Fibroblast of lung (primary cell): Measurements from ENCODE around the gene PELI3. TPM values are rescaled to one million over a fixed set of nuclear protein-coding genes. Genes with fewer than 3 reads are reported as not detected.

Experiments
- DNase-seq, 2 donors: peaks; one replicate each; pipeline versions ENCODE4 v3.0.0 to v3.0.0-alpha.2; 2010; ENCODE audit warnings: low read depth in 2 of 2
- H2AFZ ChIP-seq: 2 replicates; pipeline ENCODE4 v1.5.1; 2012; ENCODE audit warnings: low read length, control low read depth, inconsistent platforms
- H3K27ac ChIP-seq: 2 replicates; pipeline ENCODE4 v1.5.1; 2011; ENCODE audit warnings: low read length, control low read depth; ENCODE audit not compliant: insufficient read depth
- H3K27me3 ChIP-seq: 2 replicates; pipeline ENCODE4 v1.5.1; 2011; ENCODE audit warnings: mild to moderate bottlenecking, low read length; ENCODE audit not compliant: control insufficient read depth, insufficient read depth
- H3K36me3 ChIP-seq: 2 replicates; pipeline ENCODE4 v1.5.1; 2011; ENCODE audit warnings: low read length; ENCODE audit not compliant: control insufficient read depth, insufficient read depth
- H3K4me1 ChIP-seq: 2 replicates; pipeline ENCODE4 v1.5.1; 2011; ENCODE audit warnings: low read length; ENCODE audit not compliant: control insufficient read depth, insufficient read depth; ENCODE audit errors: extremely low read depth
- H3K4me2 ChIP-seq: 2 replicates; pipeline ENCODE4 v1.5.1; 2011; ENCODE audit warnings: low read length, control low read depth; ENCODE audit not compliant: insufficient read depth; ENCODE audit errors: extremely low read depth
- H3K4me3 ChIP-seq, 4 experiments: fragments of 200-600 bp in 1 of 4; sonication (generic) in 1 of 4; replicated peaks in 1 of 4; 2 replicates each; pipeline ENCODE4 v1.5.1; 2011 to 2016; ENCODE audit warnings: low read length in 4 of 4, low read depth in 3 of 4, mild to moderate bottlenecking in 3 of 4, control low read depth in 2 of 4, inconsistent platforms in 1 of 4, mixed read lengths in 1 of 4; ENCODE audit not compliant: insufficient read depth in 1 of 4; ENCODE audit errors: control extremely low read depth in 1 of 4
- H3K79me2 ChIP-seq: 2 replicates; pipeline ENCODE4 v1.5.1; 2012; ENCODE audit warnings: mild to moderate bottlenecking, low read length, inconsistent platforms; ENCODE audit not compliant: control insufficient read depth, insufficient read depth
- H3K9ac ChIP-seq: 2 replicates; pipeline ENCODE4 v1.5.1; 2011; ENCODE audit warnings: mild to moderate bottlenecking, low read length, control low read depth; ENCODE audit not compliant: insufficient read depth
- H3K9me3 ChIP-seq: 2 replicates; pipeline ENCODE4 v1.5.1; 2012; ENCODE audit warnings: low read depth, low read length; ENCODE audit not compliant: control insufficient read depth, insufficient read depth
- H4K20me1 ChIP-seq: 2 replicates; pipeline ENCODE4 v1.5.1; 2011; ENCODE audit warnings: low read length; ENCODE audit not compliant: control insufficient read depth, insufficient read depth; ENCODE audit errors: extremely low read depth
- CTCF ChIP-seq, 2 donors: IDR thresholded peaks in 1 of 2; conservative IDR thresholded peaks in 1 of 2; 1 replicate in 1 of 2; 2 replicates in 1 of 2; pipeline ENCODE4 v1.5.1; 2011 to 2012; ENCODE audit warnings: low read length in 2 of 2, control low read depth in 1 of 2, inconsistent platforms in 1 of 2, low read depth in 1 of 2, mild to moderate bottlenecking in 1 of 2
- EZH2 ChIP-seq: IDR thresholded peaks from 2 replicates; pipeline ENCODE4 v1.5.1; 2012; ENCODE audit warnings: low read length, control low read depth, mild to moderate bottlenecking; ENCODE audit errors: missing control alignments
- polyA plus RNA-seq, 2 donors: library from polyadenylated mRNA; depleted of rRNA in 1 of 2; stranded (reverse) in 1 of 2; unstranded in 1 of 2; fragments of >200 nt; gene quantifications; 2 replicates each; pipeline ENCODE4 v1.2.1, GENCODE V29; 2011 to 2012; ENCODE audit warnings: missing spikeins in 1 of 2
- total RNA-seq: library from RNA; depleted of rRNA; stranded (reverse); fragments of >200 nt; gene quantifications from 2 replicates; pipeline ENCODE4 v1.2.1, GENCODE V29; 2014

The PELI3 gene
- total and polyA plus RNA-seq, 2 donors (not counting 1 experiment from before 2014, with no cell fraction given) = 5.0 to 20.3 TPM

GRCh38 chr11:66492161-66492865 lies 25.6 kb downstream of the PELI3 start:
- peaks cover 12% of the 10 kb centered on the region for H3K36me3 ChIP-seq
- no peak overlapping the region for H3K4me3 ChIP-seq
- no peak for TF ChIP-seq EZH2
- no peak for TF ChIP-seq CTCF (conservative IDR thresholded peaks at IDR 0.05 in 1 of 2, IDR thresholded peaks at IDR 0.05 in 1 of 2; ENCODE audit: low read depth in 1 of 2, low read length in 2 of 2)
- H3K9ac ChIP-seq = no peak overlapping the region
- no peaks in the 10 kb centered on the region for H3K9me3 ChIP-seq
- no peak overlapping the region for H3K4me2 ChIP-seq
- H3K79me2 ChIP-seq = no peaks in the 10 kb centered on the region
- H2AFZ ChIP-seq = no peak overlapping the region
- no peaks in the 10 kb centered on the region for H3K4me1 ChIP-seq
- peak in 1 of 2 donors; percentile 64 for DNase-seq
- no peaks in the 10 kb centered on the region for H4K20me1 ChIP-seq
- no peaks in the 10 kb centered on the region for H3K27me3 ChIP-seq
- no peak overlapping the region for H3K27ac ChIP-seq

GRCh38 chr11:66493130-66493529 lies 26.4 kb downstream of the PELI3 start:
- H2AFZ ChIP-seq = no peak overlapping the region

GRCh38 chr11:66494458-66494857 lies 27.8 kb downstream of the PELI3 start:
- no peaks in the 10 kb centered on the region for H3K9me3 ChIP-seq
- TF ChIP-seq CTCF (conservative IDR thresholded peaks at IDR 0.05 in 1 of 2, IDR thresholded peaks at IDR 0.05 in 1 of 2; ENCODE audit: low read depth in 1 of 2, low read length in 2 of 2) (no peak), EZH2 (no peak)
- H3K4me1 ChIP-seq = no peaks in the 10 kb centered on the region
- H3K36me3 ChIP-seq = peaks cover 12% of the 10 kb centered on the region
- H3K79me2 ChIP-seq = no peaks in the 10 kb centered on the region
- H3K9ac ChIP-seq = no peak overlapping the region
- no peaks in the 10 kb centered on the region for H3K27me3 ChIP-seq
- DNase-seq = no peak
- H3K27ac ChIP-seq = no peak overlapping the region
- H3K4me3 ChIP-seq = no peak overlapping the region
- no peaks in the 10 kb centered on the region for H4K20me1 ChIP-seq
- no peak overlapping the region for H2AFZ ChIP-seq
- no peak overlapping the region for H3K4me2 ChIP-seq

More at GRCh38 chr11:66493130-66493529, 26.4 kb downstream of the PELI3 start:
- TF ChIP-seq CTCF (conservative IDR thresholded peaks at IDR 0.05 in 1 of 2, IDR thresholded peaks at IDR 0.05 in 1 of 2; ENCODE audit: low read depth in 1 of 2, low read length in 2 of 2) (no peak), EZH2 (no peak)
- H3K9me3 ChIP-seq = no peaks in the 10 kb centered on the region
- no peaks in the 10 kb centered on the region for H3K4me1 ChIP-seq
- H3K36me3 ChIP-seq = peaks cover 12% of the 10 kb centered on the region
- no peak for DNase-seq
- no peaks in the 10 kb centered on the region for H3K79me2 ChIP-seq
- H4K20me1 ChIP-seq = no peaks in the 10 kb centered on the region
- H3K4me3 ChIP-seq = no peak overlapping the region
- H3K27me3 ChIP-seq = no peaks in the 10 kb centered on the region
- no peak overlapping the region for H3K27ac ChIP-seq
- H3K9ac ChIP-seq = no peak overlapping the region
- no peak overlapping the region for H3K4me2 ChIP-seq
